GM18511 (cell line): Measurements from ENCODE around the gene PRORP.
"Not testable (repeated sequence)": the region's sequence is repeated elsewhere in the genome, so short reads cannot be mapped to it uniquely, and the experiment has no call there.

Source experiments
- ATAC-seq: cut with Tn5 transposase; IDR thresholded peaks from one replicate; pipeline ENCODE4 v1.9.1; 2021; ENCODE audit warnings: mild to moderate bottlenecking, moderate library complexity; ENCODE audit not compliant: unreplicated experiment

PRORP gene

DNA sequence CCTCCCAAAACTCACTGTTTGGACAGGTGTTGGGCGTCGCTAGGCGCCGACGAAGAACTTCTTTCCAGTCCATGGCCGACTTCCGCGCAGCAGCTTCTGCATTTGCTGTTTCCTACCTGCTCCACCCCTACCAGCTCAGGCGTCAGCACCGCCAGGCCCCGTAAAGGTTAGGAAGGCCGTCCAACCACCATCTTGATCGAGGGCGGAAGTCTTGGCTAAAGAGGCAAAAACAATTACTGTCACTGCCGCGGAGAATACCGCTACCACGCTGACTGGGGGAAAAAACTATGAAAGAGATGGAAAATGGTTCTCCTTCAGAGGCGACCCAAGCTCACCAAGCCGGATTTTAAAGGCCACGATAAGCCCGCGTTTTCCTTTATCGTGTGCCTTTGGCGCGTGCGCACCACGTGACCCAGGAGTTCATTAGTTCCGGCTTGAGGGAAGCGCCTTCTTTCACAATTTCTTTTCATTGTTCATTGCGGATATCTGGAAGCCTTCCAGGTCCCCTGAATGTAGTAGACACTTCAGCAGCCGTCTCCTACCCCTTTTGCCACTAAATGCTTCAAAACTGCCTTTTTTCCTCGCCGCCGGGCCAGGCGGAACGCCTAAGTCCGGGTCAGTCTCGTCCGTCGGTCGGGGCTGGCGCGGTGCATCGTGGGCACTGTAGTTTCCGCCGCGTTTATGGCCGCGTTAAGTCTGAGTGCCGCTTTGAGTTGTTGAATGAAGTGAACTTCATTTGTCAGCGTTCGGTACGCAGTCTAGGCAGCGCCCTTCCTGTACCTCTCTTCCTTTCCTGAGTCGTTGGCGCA is at the start of gene PRORP, which contains the start of gene PPP2R3C:
Gene PRORP, plus strand, starts transcription at position 666 of the 809 bp plus-strand sequence. CDS start 694 bp downstream, outside the sequence.
Gene PPP2R3C, minus strand, starts transcription at position 104 of the 809 bp plus-strand sequence. Its CDS starts 31 bp downstream, at position 73.
- ATAC-seq, result peak; percentile 88

GRCh38 chr14:35073486-35073885 is 48.9 kb upstream of the PRORP start:
- no peak for ATAC-seq

DNA sequence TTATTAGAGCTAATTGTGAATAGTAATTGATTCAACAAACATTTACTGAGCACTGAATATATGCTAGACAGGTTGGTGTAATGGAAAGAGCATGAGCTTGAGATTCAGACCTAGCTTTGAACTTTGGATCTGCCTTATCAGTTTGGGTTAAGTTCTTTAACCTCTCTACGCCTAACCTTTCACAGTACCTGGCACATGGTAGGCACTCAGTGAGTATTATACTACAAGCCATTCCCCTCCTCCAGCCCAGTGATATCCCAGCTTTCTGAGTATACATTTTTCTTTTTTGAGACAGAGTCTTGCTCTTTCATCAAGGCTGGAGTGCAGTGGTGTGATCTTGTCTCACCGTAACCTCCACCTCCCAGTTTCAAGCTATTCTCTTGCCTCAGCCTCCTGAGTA is 44.3 kb upstream of the PRORP start:
- ATAC-seq, result no peak

- no peak for ATAC-seq
Observed at GRCh38 chr14:35079742-35080141, 42.6 kb upstream of the PRORP start.

- ATAC-seq, result no peak
Observed at GRCh38 chr14:35083530-35084150, 38.7 kb upstream of the PRORP start.

DNA sequence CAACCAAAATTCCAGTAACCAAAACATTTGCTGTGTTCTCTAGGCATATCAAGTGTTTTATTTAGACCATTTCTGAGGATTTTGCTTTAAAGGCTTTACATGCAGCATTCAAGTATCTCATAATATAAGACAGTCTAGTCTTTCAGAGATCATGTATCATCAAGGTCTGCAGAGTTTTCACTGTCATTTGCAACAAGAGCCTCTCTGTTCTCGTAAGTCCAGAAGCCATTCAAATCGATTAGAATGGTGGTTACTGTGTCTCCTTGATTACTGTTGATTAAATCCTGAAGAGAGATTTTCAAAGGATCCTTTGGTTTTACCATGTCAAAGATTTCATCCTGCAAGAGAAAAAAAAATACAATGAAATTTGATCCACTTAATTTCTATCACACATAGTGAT is 36.9 kb upstream of the PRORP start:
- ATAC-seq, result no peak

- ATAC-seq, result no peak
Observed at GRCh38 chr14:35088514-35088913, 33.8 kb upstream of the PRORP start.

DNA sequence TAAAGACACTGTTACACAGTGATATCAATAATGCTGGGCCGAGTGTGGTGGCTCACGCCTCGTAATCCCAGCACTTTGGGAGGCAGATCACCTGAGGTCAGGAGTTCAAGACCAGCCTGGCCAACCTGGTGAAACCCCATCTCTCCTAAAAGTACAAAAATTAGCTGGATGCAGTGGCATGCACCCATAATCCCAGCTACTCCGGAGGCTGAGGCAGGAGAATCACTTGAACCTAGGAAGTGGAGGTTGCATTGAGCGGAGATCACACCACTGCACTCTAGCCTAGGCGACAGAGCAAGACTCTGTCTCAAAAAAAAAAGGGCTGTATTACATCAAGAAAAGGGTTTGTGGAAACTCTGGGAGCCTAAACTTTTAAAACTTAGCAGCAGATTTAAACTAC is 27.7 kb upstream of the PRORP start:
- not testable (repeated sequence) for ATAC-seq

GRCh38 chr14:35107866-35108265 is 14.5 kb upstream of the PRORP start:
- ATAC-seq, result no peak

GRCh38 chr14:35112641-35113040 is 9.7 kb upstream of the PRORP start:
- no peak for ATAC-seq

GRCh38 chr14:35113308-35113950 is 8.9 kb upstream of the PRORP start:
- no peak for ATAC-seq

DNA sequence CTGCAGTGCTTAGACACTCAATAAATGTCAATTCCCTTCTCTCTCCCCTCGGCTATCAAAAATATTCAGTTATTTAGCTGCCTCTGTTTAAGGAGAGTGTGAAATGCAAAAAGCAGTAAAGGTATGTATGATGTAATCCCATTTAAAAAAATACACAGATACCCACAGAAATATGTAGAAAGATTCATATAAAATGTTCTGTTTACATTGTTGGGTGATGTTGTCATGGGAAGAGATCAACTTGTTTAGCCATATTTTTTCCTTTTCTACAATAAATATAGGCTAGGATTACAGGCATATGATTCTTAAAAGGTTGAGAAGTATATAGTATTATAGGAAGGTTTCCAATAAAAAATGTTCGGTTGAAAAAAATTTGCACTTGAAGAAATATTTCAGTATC is 8.3 kb upstream of the PRORP start:
- ATAC-seq, result no peak

- no peak for ATAC-seq
Observed at GRCh38 chr14:35116242-35116641, 6.1 kb upstream of the PRORP start.

- no peak for ATAC-seq
Observed at GRCh38 chr14:35117112-35117511, 5.2 kb upstream of the PRORP start.

DNA sequence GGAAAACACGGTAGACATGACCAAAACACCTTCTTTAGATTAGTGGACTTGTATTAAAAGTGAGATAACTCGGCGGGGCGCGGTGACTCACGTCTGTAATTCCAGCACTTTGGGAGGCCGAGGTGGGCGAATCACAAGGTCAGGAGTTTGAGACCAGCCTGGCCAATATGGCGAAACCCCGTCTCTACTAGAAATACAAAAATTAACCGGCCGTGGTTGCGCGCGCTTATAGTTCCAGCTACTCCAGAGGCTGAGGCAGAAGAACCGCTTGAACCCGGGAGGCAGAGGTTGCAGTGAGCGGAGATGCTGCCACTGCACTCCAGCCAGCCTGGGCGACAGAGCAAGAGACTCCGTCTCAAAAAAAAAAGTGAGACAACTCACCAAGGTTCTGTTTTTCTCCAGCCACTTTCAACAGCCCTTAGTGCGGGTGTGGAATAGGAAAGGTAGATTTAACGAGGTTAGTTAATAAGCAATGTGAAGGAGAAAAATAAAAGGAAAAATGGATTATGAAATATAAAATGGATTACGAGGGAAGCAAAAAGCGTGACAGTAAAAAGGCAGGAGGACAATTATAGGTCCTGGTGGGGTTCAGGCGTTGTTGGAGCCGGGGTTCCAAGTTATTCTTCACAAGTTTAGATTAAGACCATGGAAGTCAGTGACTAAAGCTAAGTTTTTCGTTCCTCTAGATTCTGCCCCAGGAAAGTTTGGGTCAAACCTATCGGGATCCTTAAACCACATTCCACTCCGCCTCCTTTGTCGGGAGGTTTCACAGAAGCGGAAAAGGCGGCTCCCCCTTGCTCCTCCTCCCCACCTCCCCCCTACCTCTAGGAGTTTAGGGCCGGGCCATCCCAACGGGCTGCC is 1.1 kb upstream of the PRORP start:
- peak; percentile 3 for ATAC-seq

GRCh38 chr14:35122696-35123387 is 490 bp downstream of the PRORP start:
- ATAC-seq, result peak; percentile 44

DNA sequence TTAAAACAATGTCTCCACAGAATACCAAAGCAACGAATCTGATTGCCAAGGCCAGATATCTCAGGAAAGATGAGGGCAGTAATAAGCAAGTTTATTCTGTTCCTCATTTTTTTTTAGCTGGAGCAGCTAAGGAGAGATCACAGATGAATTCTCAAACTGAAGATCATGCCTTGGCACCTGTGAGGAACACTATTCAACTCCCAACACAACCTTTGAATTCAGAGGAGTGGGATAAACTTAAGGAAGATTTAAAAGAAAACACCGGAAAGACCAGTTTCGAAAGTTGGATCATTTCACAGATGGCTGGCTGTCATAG is 994 bp downstream of the PRORP start:
- no peak for ATAC-seq

GRCh38 chr14:35124127-35124526 is 1.8 kb downstream of the PRORP start:
- no peak for ATAC-seq

DNA sequence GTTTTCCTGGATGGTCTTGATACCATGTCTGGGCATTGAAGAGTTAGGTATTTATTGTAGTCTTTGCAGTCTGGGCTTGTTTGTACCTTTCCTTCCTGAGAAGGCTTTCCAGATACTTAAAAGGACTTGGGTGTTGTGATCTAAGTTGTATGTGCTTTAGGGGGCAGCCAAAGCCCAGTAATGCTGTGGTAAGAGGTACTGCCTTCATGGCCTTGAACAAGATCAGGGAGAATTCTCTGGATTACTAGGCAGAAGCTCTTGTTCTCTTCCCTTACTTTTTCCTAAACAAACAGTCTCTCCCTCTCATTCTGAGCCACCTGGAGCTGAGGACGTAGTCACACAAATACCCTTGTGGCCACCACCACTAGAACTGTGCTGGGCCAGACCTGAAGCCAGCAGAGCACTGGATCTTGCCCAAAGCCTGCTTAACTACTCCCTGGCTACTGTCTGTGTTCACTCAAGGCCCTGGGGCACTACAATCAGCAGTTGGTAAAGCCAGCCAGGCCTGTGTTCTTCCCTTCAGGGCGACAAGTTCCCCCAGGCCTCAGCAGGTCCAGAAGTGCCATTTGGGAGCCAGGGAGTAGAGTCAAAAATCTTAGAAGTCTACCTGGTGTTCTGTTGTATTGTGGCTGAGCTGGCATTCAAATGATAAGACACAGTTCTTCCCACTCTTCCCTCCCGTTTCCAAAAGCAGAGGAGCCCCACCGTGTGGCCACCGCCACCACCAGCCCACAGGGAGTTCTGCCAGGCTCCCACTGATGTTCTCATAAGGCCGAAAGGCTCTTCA is 11.4 kb downstream of the PRORP start:
- ATAC-seq, result no peak
